Endometrium (tissue), 2 donors: Measurements from ENCODE around the gene CSF1R.

Experiments used
- FAIRE-seq: peaks from 2 replicates; lab custom pipeline; 2012; peaks lifted over from hg19 to GRCh38; lab: Jason Lieb, UNC
- donor health status: control.
- donor health status: control.

CSF1R gene

GRCh38 chr5:150120617-150121447 is 34.5 kb upstream of the CSF1R start:
- FAIRE-seq = no peak

- no peak for FAIRE-seq
These were observed 33.7 kb upstream of the CSF1R start for GRCh38 chr5:150120062-150120441.

- FAIRE-seq = no peak
These were observed 33.2 kb upstream of the CSF1R start for GRCh38 chr5:150119421-150120061.

GRCh38 chr5:150118561-150119229 is 32.3 kb upstream of the CSF1R start:
- FAIRE-seq = no peak

GRCh38 chr5:150117945-150118560 is 31.7 kb upstream of the CSF1R start:
- FAIRE-seq = no peak

GRCh38 chr5:150116667-150117400 is 30.5 kb upstream of the CSF1R start:
- no peak for FAIRE-seq

- FAIRE-seq = no peak
These were observed 28.5 kb upstream of the CSF1R start for GRCh38 chr5:150114773-150115408.

- no peak for FAIRE-seq
These were observed 27.8 kb upstream of the CSF1R start for GRCh38 chr5:150114102-150114641.

- no peak for FAIRE-seq
These were observed 26.8 kb upstream of the CSF1R start for GRCh38 chr5:150113047-150113744.

GRCh38 chr5:150112201-150113046 is 26.1 kb upstream of the CSF1R start:
- FAIRE-seq = no peak

- no peak for FAIRE-seq
These were observed 24.8 kb upstream of the CSF1R start for GRCh38 chr5:150111122-150111521.

GRCh38 chr5:150109921-150110320 is 23.6 kb upstream of the CSF1R start:
- FAIRE-seq = no peak

- no peak for FAIRE-seq
These were observed 22.6 kb upstream of the CSF1R start for GRCh38 chr5:150108711-150109514.

- no peak for FAIRE-seq
These were observed 21.6 kb upstream of the CSF1R start for GRCh38 chr5:150107909-150108447.

GRCh38 chr5:150106674-150107426 is 20.5 kb upstream of the CSF1R start:
- no peak for FAIRE-seq

GRCh38 chr5:150105928-150106615 is 19.7 kb upstream of the CSF1R start:
- FAIRE-seq = no peak

GRCh38 chr5:150104550-150104870 is 18.2 kb upstream of the CSF1R start:
- no peak for FAIRE-seq
